ENCODE data around the gene KSR2. TPM values are rescaled to one million over a fixed set of nuclear protein-coding genes. Genes with fewer than 3 reads are reported as not detected.
A peak's percentile ranks its signal among the peaks of the same experiment; 100 is the strongest.

The KSR2 gene
- total RNA-seq, 4 donors from 2014 or later: 0.02 to 0.10 TPM; not detected in 2

DNA sequence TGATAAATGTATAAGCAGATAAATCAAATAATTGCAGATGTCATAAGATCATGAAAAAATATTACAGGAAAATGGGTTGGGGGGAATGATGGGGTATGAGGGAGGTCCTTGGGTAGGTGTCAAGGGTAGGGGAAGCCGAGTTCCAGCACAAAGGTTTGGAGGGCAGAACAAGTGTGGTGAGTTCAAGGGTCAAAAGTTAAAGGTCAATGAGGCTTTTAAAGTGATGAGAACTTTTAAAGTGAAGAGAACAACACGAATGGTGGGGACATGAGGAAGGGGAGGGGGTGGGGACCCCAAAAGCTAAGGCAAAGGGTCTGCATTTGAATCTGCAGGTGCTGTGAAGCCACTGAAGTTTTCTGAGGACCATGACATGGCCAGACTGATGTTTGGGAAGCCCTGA, 406.8 kb downstream of the KSR2 start:
- in situ Hi-C loops (cut with MboI; ENCODE audit: low sequenced_read_pairs in 4 of 4) (no loop called here), intact Hi-C loops (cut with DNase I; ENCODE audit: low total_unique reads) (no loop called here)
- Histone ChIP-seq H3K9me3 (no peaks in the 10 kb centered on the region), H3K27ac (no peak overlapping the region), H3K4me1 (no peaks in the 10 kb centered on the region), H3K27me3 (no peaks in the 10 kb centered on the region), H3K4me3 (no peak overlapping the region), H3K36me3 (no peaks in the 10 kb centered on the region)
- ATAC-seq (no peak), DNase-seq (no peak)
- TF ChIP-seq POLR2A (IDR thresholded peaks at IDR 0.05) (no peak), CTCF (IDR thresholded peaks at IDR 0.05 in 4 of 5, conservative IDR thresholded peaks at IDR 0.05 in 1 of 5) (no peak)

DNA sequence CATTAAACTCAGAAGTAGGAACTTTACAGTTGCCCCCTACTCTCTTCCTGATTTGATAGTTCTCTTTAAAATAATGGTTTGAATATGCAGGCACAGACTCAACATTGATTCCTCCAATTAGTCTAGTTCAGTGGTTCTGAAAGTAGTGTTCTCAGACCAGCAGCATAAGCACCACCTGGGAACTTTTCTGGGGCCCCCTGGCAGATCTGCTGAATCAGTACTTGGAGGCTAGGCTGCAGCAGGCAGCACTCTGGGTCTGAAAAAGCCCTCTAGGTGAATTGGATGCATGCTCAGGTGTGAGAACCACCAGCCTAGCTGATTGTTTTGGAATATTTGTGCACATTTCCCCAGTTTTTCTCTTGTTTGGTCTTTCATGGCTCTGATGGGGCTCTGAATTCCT, 408.8 kb downstream of the KSR2 start:
- in situ Hi-C loops (cut with MboI; ENCODE audit: low sequenced_read_pairs in 4 of 4) (no loop called here), intact Hi-C loops (cut with DNase I; ENCODE audit: low total_unique reads) (no loop called here)
- Histone ChIP-seq H3K4me1 (no peaks in the 10 kb centered on the region), H3K4me3 (no peak overlapping the region), H3K9me3 (no peaks in the 10 kb centered on the region), H3K27ac (no peak overlapping the region), H3K36me3 (no peaks in the 10 kb centered on the region), H3K27me3 (no peaks in the 10 kb centered on the region)
- no peak for TF ChIP-seq POLR2A (IDR thresholded peaks at IDR 0.05)
- TF ChIP-seq CTCF (IDR thresholded peaks at IDR 0.05 in 4 of 5, conservative IDR thresholded peaks at IDR 0.05 in 1 of 5): no peak
- DNase-seq (no peak), ATAC-seq (no peak)

GRCh38 chr12:117555889-117556288, 412.9 kb downstream of the KSR2 start:
- TF ChIP-seq POLR2A (IDR thresholded peaks at IDR 0.05) (no peak), CTCF (IDR thresholded peaks at IDR 0.05 in 4 of 5, conservative IDR thresholded peaks at IDR 0.05 in 1 of 5) (no peak)
- Histone ChIP-seq H3K9me3 (no peaks in the 10 kb centered on the region), H3K4me1 (peaks cover 10 to 11% of the 10 kb centered on the region in 2 donors), H3K36me3 (no peaks in the 10 kb centered on the region), H3K27me3 (no peaks in the 10 kb centered on the region), H3K4me3 (no peak overlapping the region), H3K27ac (no peak overlapping the region)
- ATAC-seq (no peak), DNase-seq (no peak)
- intact Hi-C loops (cut with DNase I; ENCODE audit: low total_unique reads): no loop called here
- in situ Hi-C loops (cut with MboI; ENCODE audit: low sequenced_read_pairs in 4 of 4): no loop called here

DNA sequence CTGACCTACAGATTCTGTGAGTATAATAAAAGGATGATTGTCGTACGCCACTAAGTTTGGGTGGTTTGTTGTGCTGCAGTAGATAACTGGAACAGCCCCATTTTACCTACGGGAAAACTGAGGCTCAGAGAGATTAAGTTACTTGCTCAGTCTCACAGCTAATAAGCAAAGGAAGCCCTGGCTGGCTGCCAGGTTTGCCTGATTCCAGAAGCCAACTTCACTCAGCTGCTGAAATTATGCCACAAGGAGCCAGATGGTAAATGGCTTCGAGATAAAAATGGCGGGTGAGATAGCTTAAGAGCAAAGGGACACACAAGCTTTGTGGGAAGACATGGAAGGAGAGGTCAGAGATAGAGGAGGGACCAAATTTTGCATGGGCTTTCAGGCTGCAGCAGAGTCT, 415.8 kb downstream of the KSR2 start:
- no peak overlapping the region for H3K27ac ChIP-seq
- H3K9me3 ChIP-seq: no peaks in the 10 kb centered on the region
- no peak for TF ChIP-seq CTCF (IDR thresholded peaks at IDR 0.05 in 4 of 5, conservative IDR thresholded peaks at IDR 0.05 in 1 of 5)
- TF ChIP-seq POLR2A (IDR thresholded peaks at IDR 0.05): no peak
- intact Hi-C loops (cut with DNase I; ENCODE audit: low total_unique reads): no loop called here
- no peak for ATAC-seq
- in situ Hi-C loops (cut with MboI; ENCODE audit: low sequenced_read_pairs in 4 of 4): no loop called here
- no peaks in the 10 kb centered on the region for H3K36me3 ChIP-seq
- no peaks in the 10 kb centered on the region for H3K27me3 ChIP-seq
- H3K4me1 ChIP-seq: peaks cover 10 to 11% of the 10 kb centered on the region in 2 donors
- H3K4me3 ChIP-seq: no peak overlapping the region
- DNase-seq: no peak

GRCh38 chr12:117551665-117552064, 417.1 kb downstream of the KSR2 start:
- no peak for TF ChIP-seq CTCF (IDR thresholded peaks at IDR 0.05 in 4 of 5, conservative IDR thresholded peaks at IDR 0.05 in 1 of 5)
- no peak for TF ChIP-seq POLR2A (IDR thresholded peaks at IDR 0.05)
- DNase-seq (no peak), ATAC-seq (peak; percentile 45 to 75)

More at GRCh38 chr12:117551665-117552064, 417.1 kb downstream of the KSR2 start:
- Histone ChIP-seq H3K27me3 (no peaks in the 10 kb centered on the region), H3K4me1 (peaks cover 10 to 11% of the 10 kb centered on the region in 2 donors), H3K9me3 (no peaks in the 10 kb centered on the region), H3K36me3 (no peaks in the 10 kb centered on the region), H3K27ac (no peak overlapping the region), H3K4me3 (no peak overlapping the region)
- in situ Hi-C loops (cut with MboI; ENCODE audit: low sequenced_read_pairs in 4 of 4): no loop called here
- intact Hi-C loops (cut with DNase I; ENCODE audit: low total_unique reads): no loop called here

Data from gastrocnemius medialis (tissue), 4 donors.